Stomach (tissue), 4 donors: ENCODE results near the gene ZDHHC11.
"Not testable (repeated sequence)": the region's sequence is repeated elsewhere in the genome, so short reads cannot be mapped to it uniquely, and the experiment has no call there.

Experiments used
- CTCF ChIP-seq, 7 experiments: fragments of 450-650 bp in 4 of 7; fragments of 200-600 bp in 3 of 7; sonication (generic) in 3 of 7; IDR thresholded peaks; one replicate each; pipeline ENCODE4 v1.5.1; 2016 to 2019; ENCODE audit warnings: antibody characterized with exemption in 7 of 7, control low read depth in 2 of 7, mild to moderate bottlenecking in 1 of 7
- POLR2AphosphoS5 ChIP-seq, 3 donors: sonication (generic); formaldehyde crosslinking; IDR thresholded peaks; one replicate each; pipeline ENCODE4 v1.6.1; 2016; ENCODE audit warnings: antibody characterized with exemption in 3 of 3

DNA sequence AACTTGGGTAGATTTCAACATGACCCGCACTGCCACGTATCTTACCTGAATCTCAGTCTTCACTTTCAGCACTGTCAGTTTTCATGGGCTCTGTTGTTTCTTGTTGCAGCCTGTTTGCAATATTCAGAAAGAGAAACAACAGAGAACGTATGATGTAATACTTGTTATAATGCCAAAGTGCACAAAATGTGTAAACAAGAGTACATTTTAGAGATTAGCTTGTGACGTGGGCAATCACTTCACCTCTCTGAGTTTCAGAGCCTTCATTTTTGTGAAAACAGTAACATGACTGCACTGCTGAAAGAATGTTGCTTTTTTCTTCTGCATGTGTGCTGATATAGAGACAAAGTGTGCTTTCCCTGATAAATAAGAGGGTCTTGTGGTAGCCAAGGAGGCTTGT lies 49.7 kb downstream of the ZDHHC11 start:
- TF ChIP-seq CTCF, POLR2AphosphoS5 (IDR thresholded peaks at IDR 0.05): not testable (repeated sequence)
